ENCODE data around the gene UNC5C.

DNA sequence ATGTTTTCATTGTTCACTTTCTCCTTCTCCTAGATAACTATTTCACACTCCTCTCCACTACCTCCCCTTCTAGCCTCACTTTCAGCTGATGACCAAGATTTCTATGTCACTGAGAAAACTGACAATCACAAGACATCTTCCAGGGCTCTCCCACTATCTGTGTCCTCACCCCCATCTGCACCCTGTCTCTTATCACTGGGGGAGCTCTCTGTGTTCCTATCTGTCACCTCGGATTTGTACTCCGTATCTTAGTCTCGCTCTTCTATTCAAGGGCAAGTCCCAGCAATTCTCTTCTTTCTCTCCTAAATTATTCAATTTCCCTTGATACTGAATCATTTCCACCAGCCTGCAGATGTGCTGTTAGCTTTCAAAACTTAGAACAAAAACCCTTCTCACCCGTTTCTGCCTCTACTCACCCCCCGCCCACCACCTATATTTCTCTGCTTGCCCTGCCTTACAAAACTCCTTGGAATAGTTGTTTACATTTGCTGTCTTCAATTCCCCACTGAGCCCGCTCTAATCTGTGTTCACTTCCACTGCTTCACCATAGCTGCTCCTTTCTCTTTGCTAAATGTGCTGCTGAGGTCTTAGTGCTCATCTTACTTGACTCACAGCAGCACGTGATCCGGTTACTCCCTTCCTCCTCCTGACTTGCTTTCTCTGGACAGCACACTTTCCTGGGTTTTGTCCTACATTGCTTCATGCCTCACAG is 293.2 kb downstream of the UNC5C start:
- TF ChIP-seq, protein P1, sequence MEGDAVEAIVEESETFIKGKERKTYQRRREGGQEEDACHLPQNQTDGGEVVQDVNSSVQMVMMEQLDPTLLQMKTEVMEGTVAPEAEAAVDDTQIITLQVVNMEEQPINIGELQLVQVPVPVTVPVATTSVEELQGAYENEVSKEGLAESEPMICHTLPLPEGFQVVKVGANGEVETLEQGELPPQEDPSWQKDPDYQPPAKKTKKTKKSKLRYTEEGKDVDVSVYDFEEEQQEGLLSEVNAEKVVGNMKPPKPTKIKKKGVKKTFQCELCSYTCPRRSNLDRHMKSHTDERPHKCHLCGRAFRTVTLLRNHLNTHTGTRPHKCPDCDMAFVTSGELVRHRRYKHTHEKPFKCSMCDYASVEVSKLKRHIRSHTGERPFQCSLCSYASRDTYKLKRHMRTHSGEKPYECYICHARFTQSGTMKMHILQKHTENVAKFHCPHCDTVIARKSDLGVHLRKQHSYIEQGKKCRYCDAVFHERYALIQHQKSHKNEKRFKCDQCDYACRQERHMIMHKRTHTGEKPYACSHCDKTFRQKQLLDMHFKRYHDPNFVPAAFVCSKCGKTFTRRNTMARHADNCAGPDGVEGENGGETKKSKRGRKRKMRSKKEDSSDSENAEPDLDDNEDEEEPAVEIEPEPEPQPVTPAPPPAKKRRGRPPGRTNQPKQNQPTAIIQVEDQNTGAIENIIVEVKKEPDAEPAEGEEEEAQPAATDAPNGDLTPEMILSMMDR (optimal IDR thresholded peaks at IDR 0.05 in 1 of 3, IDR thresholded peaks at IDR 0.05 in 1 of 3, conservative IDR thresholded peaks at IDR 0.05 in 1 of 3; ENCODE audit: extremely low read depth in 1 of 3, insufficient read depth in 2 of 3, low read length in 3 of 3): no peak
- no peak for TF ChIP-seq EZH2 (IDR thresholded peaks at IDR 0.05; ENCODE audit: low read length)

All from keratinocyte (primary cell).